WTC11 (cell line): Measurements from ENCODE around the gene SLC2A11. TPM values are rescaled to one million over a fixed set of nuclear protein-coding genes. Genes with fewer than 3 reads are reported as not detected.

ENCODE experiments used
- ATAC-seq: fragments of 200-7000 bp; cut with Tn5 transposase; 2 replicates; pipeline ENCODE4 v1.10.0; 2021; ENCODE audit warnings: mild to moderate bottlenecking, moderate library complexity
- CTCF ChIA-PET: fragments of 300-600 bp; sonication (Branson Sonifier 250); formaldehyde crosslinking; loops from one replicate; lab custom pipeline; 2021; ENCODE audit warnings: antibody characterized with exemption; lab: Charles Lee
- POLR2A ChIA-PET: fragments of 350-600 bp; sonication (Branson Sonifier 250); formaldehyde crosslinking; loops from one replicate; lab custom pipeline; 2021; ENCODE audit warnings: antibody characterized with exemption; lab: Charles Lee
- DNase-seq: peaks from one replicate; pipeline ENCODE4 v3.0.0; 2021; ENCODE audit warnings: low spot score
- H3K27ac Mint-ChIP-seq: 2 replicates; pipeline ENCODE4 v1.8.0; 2021; ENCODE audit warnings: mixed read lengths
- H3K27me3 Mint-ChIP-seq: 2 replicates; pipeline ENCODE4 v1.8.0; 2021; ENCODE audit warnings: low read depth, mild to moderate bottlenecking, moderate library complexity, mixed read lengths
- H3K36me3 Mint-ChIP-seq: 2 replicates; pipeline ENCODE4 v1.8.0; 2021; ENCODE audit warnings: mixed read lengths
- H3K4me1 Mint-ChIP-seq: 2 replicates; pipeline ENCODE4 v1.8.0; 2022; ENCODE audit warnings: mixed read lengths
- H3K4me3 Mint-ChIP-seq: 2 replicates; pipeline ENCODE4 v1.8.0; 2021; ENCODE audit warnings: mild to moderate bottlenecking, moderate library complexity, mixed read lengths
- H3K9me3 Mint-ChIP-seq: 2 replicates; pipeline ENCODE4 v1.8.0; 2021; ENCODE audit warnings: mixed read lengths
- ELF4 ChIP-seq: sonication (generic); formaldehyde crosslinking; IDR thresholded peaks from 2 replicates; pipeline ENCODE4 v1.8.1; 2022; ENCODE audit warnings: low read depth, mild to moderate bottlenecking, moderate library complexity, missing genetic modification reagents
- FOXK1 ChIP-seq: sonication (generic); formaldehyde crosslinking; IDR thresholded peaks from 2 replicates; pipeline ENCODE4 v1.8.0; 2022; ENCODE audit warnings: mild to moderate bottlenecking, moderate library complexity, missing genetic modification reagents
- GRHL2 ChIP-seq: fragments of 250-450 bp; sonication (Bioruptor Pico); IDR thresholded peaks from 2 replicates; pipeline ENCODE4 v1.8.0; 2022; ENCODE audit warnings: mild to moderate bottlenecking, moderate library complexity; ENCODE audit not compliant: insufficient replicate concordance, severe bottlenecking
- MYBL2 ChIP-seq: sonication (generic); formaldehyde crosslinking; IDR thresholded peaks from 2 replicates; pipeline ENCODE4 v1.8.1; 2023; ENCODE audit warnings: mild to moderate bottlenecking, moderate library complexity, missing genetic modification reagents
- NFE2L1 ChIP-seq: sonication (generic); formaldehyde crosslinking; IDR thresholded peaks from 2 replicates; pipeline ENCODE4 v1.8.1; 2023; ENCODE audit warnings: missing genetic modification reagents
- NFYB ChIP-seq: sonication (generic); formaldehyde crosslinking; conservative IDR thresholded peaks from 2 replicates; pipeline ENCODE4 v1.8.0; 2022; ENCODE audit warnings: low read depth, missing genetic modification reagents
- PRRX2 ChIP-seq: fragments of 250-450 bp; sonication (Bioruptor Pico); IDR thresholded peaks from 2 replicates; pipeline ENCODE4 v1.8.0; 2021; ENCODE audit warnings: mild to moderate bottlenecking
- RORB ChIP-seq: fragments of 250-450 bp; sonication (Bioruptor Pico); IDR thresholded peaks from 2 replicates; pipeline ENCODE4 v1.9.0; 2021; ENCODE audit warnings: mild to moderate bottlenecking
- SMAD4 ChIP-seq: sonication (generic); formaldehyde crosslinking; IDR thresholded peaks from 2 replicates; pipeline ENCODE4 v1.8.0; 2022; ENCODE audit warnings: mild to moderate bottlenecking, missing genetic modification reagents
- SOX15 ChIP-seq: fragments of 250-450 bp; sonication (Bioruptor Pico); IDR thresholded peaks from 2 replicates; pipeline ENCODE4 v1.9.0; 2021; ENCODE audit warnings: mild to moderate bottlenecking
- TEAD1 ChIP-seq: sonication (generic); formaldehyde crosslinking; IDR thresholded peaks from 2 replicates; pipeline ENCODE4 v1.8.0; 2022; ENCODE audit warnings: mild to moderate bottlenecking, missing genetic modification reagents
- ZBTB21 ChIP-seq: sonication (generic); formaldehyde crosslinking; IDR thresholded peaks from 2 replicates; pipeline ENCODE4 v1.8.1; 2023; ENCODE audit warnings: mild to moderate bottlenecking, missing genetic modification reagents, borderline replicate concordance
- ZNF138 ChIP-seq: sonication (generic); formaldehyde crosslinking; conservative IDR thresholded peaks from 2 replicates; pipeline ENCODE4 v1.8.1; 2022; ENCODE audit warnings: mild to moderate bottlenecking, moderate library complexity, missing genetic modification reagents
- ZNF317 ChIP-seq: sonication (generic); formaldehyde crosslinking; IDR thresholded peaks from 2 replicates; pipeline ENCODE4 v1.8.1; 2023; ENCODE audit warnings: low read depth, mild to moderate bottlenecking, moderate library complexity, missing genetic modification reagents, borderline replicate concordance
- ZNF423 ChIP-seq: fragments of 250-450 bp; sonication (Bioruptor Pico); IDR thresholded peaks from 2 replicates; pipeline ENCODE4 v2.1.2; 2022; ENCODE audit warnings: mild to moderate bottlenecking, moderate library complexity
- total RNA-seq: library from RNA; stranded (reverse); gene quantifications from 3 replicates; pipeline ENCODE4 v1.2.3, GENCODE V29; 2021
- TF ChIP-seq, protein P1 (sequence below): sonication (generic); formaldehyde crosslinking; IDR thresholded peaks from 2 replicates; pipeline ENCODE4 v1.8.1; 2023; ENCODE audit warnings: mild to moderate bottlenecking, missing genetic modification reagents, moderate library complexity
- TF ChIP-seq, protein P2 (sequence below): sonication (generic); formaldehyde crosslinking; IDR thresholded peaks from 2 replicates; pipeline ENCODE4 v1.8.0; 2022; ENCODE audit warnings: mild to moderate bottlenecking, missing genetic modification reagents
- TF ChIP-seq, protein P3 (sequence below): sonication (generic); formaldehyde crosslinking; IDR thresholded peaks from 2 replicates; pipeline ENCODE4 v1.8.1; 2022; ENCODE audit warnings: low read depth, missing genetic modification reagents, borderline replicate concordance
- TF ChIP-seq, protein P4 (sequence below): fragments of 250-450 bp; sonication (Bioruptor Pico); IDR thresholded peaks from 2 replicates; pipeline ENCODE4 v2.1.2; 2022; ENCODE audit warnings: mild to moderate bottlenecking, moderate library complexity
- TF ChIP-seq, protein P5 (sequence below): sonication (generic); formaldehyde crosslinking; IDR thresholded peaks from 2 replicates; pipeline ENCODE4 v1.8.0; 2023; ENCODE audit warnings: mild to moderate bottlenecking, missing genetic modification reagents
- TF ChIP-seq, protein P6 (sequence below): fragments of 250-450 bp; sonication (Bioruptor Pico); IDR thresholded peaks from 2 replicates; pipeline ENCODE4 v1.9.0; 2021; ENCODE audit warnings: mild to moderate bottlenecking
- TF ChIP-seq, protein P7 (sequence below): sonication (generic); formaldehyde crosslinking; IDR thresholded peaks from 2 replicates; pipeline ENCODE4 v1.8.0; 2023; ENCODE audit warnings: missing genetic modification reagents, mild to moderate bottlenecking, borderline replicate concordance

Gene SLC2A11
- total RNA-seq, 1 experiment from 2014 or later, result 19.9 TPM

DNA sequence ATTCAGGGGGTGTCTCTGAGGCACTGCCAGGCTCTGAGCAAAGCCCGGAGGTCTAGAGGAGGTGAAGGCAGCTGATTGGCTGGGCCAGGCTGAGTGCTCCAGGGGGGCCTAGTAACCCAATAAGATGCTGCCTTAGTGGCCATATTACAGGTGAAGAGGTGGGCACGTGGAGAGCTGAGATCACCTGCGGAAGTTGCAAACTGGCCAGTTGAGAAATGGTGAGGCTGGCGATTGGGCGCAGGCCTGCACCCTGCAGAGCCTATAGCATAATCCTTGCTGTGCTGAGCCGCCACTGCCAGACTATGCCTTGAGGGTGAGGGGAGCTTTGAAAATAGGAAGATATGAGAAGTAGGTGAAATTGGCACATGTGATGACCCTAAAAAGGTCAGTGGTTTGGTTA is 40.5 kb upstream of the SLC2A11 start:
- H3K4me1 Mint-ChIP-seq, result 0 out of 2 replicates have a peak, but pooled peaks cover 4% of the 10 kb centered on the region
- H3K27me3 Mint-ChIP-seq, result no peaks in the 10 kb centered on the region
- ATAC-seq (no peak), DNase-seq (no peak)
- POLR2A ChIA-PET, result no interaction called here
- CTCF ChIA-PET, result no interaction called here
- no peak overlapping the region for H3K27ac Mint-ChIP-seq
- peaks cover 79% of the 10 kb centered on the region for H3K36me3 Mint-ChIP-seq
- TF ChIP-seq, protein P1, sequence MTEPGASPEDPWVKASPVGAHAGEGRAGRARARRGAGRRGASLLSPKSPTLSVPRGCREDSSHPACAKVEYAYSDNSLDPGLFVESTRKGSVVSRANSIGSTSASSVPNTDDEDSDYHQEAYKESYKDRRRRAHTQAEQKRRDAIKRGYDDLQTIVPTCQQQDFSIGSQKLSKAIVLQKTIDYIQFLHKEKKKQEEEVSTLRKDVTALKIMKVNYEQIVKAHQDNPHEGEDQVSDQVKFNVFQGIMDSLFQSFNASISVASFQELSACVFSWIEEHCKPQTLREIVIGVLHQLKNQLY, result no peak
- TF ChIP-seq RORB (CRISPR knock-in tag) (no peak), ZNF317 (CRISPR knock-in tag) (no peak), NFYB (CRISPR knock-in tag) (no peak), SOX15 (CRISPR knock-in tag) (no peak)
- TF ChIP-seq, protein P2, sequence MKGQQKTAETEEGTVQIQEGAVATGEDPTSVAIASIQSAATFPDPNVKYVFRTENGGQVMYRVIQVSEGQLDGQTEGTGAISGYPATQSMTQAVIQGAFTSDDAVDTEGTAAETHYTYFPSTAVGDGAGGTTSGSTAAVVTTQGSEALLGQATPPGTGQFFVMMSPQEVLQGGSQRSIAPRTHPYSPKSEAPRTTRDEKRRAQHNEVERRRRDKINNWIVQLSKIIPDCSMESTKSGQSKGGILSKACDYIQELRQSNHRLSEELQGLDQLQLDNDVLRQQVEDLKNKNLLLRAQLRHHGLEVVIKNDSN (CRISPR knock-in tag), result no peak
- TF ChIP-seq, protein P3, sequence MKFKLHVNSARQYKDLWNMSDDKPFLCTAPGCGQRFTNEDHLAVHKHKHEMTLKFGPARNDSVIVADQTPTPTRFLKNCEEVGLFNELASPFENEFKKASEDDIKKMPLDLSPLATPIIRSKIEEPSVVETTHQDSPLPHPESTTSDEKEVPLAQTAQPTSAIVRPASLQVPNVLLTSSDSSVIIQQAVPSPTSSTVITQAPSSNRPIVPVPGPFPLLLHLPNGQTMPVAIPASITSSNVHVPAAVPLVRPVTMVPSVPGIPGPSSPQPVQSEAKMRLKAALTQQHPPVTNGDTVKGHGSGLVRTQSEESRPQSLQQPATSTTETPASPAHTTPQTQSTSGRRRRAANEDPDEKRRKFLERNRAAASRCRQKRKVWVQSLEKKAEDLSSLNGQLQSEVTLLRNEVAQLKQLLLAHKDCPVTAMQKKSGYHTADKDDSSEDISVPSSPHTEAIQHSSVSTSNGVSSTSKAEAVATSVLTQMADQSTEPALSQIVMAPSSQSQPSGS (CRISPR knock-in tag), result no peak
- no peak overlapping the region for H3K4me3 Mint-ChIP-seq
- H3K9me3 Mint-ChIP-seq, result no peaks in the 10 kb centered on the region

DNA sequence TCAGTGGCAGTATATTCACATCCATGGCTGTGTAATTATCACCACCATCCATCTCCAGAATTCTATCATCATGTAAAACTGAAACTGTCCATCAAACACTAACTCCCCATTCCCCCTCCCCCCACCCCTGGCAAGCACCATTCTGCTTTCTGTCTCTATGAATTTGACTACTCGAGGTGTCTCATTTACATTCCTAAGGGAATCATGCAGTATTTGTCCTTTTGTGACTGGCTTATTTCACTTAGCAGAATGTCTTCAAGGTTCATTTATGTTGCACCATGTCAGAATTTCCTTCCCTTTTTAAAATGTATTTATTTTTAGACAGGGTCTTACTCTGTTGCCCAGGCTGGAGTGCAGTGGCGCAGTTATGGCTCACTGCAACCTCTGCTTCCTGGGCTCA is 39.1 kb upstream of the SLC2A11 start:
- Mint-ChIP-seq H3K27me3 (no peaks in the 10 kb centered on the region), H3K27ac (no peak overlapping the region), H3K4me3 (no peak overlapping the region), H3K4me1 (0 out of 2 replicates have a peak, but pooled peaks cover 4% of the 10 kb centered on the region), H3K9me3 (no peaks in the 10 kb centered on the region), H3K36me3 (peaks cover 80% of the 10 kb centered on the region)
- CTCF ChIA-PET, result interaction anchor here (0.7 kb wide), 1 partner anchor 31 kb away, joined by 3 read pairs; no protein-coding TSS in a partner anchor
- no peak for DNase-seq
- POLR2A ChIA-PET, result no interaction called here
- ATAC-seq, result no peak
- no peak for TF ChIP-seq ZBTB21 (CRISPR knock-in tag)
- no peak for TF ChIP-seq TEAD1
- TF ChIP-seq, protein P4, sequence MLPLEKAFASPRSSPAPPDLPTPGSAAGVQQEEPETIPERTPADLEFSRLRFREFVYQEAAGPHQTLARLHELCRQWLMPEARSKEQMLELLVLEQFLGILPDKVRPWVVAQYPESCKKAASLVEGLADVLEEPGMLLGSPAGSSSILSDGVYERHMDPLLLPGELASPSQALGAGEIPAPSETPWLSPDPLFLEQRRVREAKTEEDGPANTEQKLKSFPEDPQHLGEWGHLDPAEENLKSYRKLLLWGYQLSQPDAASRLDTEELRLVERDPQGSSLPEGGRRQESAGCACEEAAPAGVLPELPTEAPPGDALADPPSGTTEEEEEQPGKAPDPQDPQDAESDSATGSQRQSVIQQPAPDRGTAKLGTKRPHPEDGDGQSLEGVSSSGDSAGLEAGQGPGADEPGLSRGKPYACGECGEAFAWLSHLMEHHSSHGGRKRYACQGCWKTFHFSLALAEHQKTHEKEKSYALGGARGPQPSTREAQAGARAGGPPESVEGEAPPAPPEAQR (CRISPR knock-in tag), result no peak
- TF ChIP-seq FOXK1 (CRISPR knock-in tag), result no peak
- TF ChIP-seq, protein P5, sequence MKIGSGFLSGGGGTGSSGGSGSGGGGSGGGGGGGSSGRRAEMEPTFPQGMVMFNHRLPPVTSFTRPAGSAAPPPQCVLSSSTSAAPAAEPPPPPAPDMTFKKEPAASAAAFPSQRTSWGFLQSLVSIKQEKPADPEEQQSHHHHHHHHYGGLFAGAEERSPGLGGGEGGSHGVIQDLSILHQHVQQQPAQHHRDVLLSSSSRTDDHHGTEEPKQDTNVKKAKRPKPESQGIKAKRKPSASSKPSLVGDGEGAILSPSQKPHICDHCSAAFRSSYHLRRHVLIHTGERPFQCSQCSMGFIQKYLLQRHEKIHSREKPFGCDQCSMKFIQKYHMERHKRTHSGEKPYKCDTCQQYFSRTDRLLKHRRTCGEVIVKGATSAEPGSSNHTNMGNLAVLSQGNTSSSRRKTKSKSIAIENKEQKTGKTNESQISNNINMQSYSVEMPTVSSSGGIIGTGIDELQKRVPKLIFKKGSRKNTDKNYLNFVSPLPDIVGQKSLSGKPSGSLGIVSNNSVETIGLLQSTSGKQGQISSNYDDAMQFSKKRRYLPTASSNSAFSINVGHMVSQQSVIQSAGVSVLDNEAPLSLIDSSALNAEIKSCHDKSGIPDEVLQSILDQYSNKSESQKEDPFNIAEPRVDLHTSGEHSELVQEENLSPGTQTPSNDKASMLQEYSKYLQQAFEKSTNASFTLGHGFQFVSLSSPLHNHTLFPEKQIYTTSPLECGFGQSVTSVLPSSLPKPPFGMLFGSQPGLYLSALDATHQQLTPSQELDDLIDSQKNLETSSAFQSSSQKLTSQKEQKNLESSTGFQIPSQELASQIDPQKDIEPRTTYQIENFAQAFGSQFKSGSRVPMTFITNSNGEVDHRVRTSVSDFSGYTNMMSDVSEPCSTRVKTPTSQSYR (CRISPR knock-in tag), result no peak
- TF ChIP-seq, protein P6, sequence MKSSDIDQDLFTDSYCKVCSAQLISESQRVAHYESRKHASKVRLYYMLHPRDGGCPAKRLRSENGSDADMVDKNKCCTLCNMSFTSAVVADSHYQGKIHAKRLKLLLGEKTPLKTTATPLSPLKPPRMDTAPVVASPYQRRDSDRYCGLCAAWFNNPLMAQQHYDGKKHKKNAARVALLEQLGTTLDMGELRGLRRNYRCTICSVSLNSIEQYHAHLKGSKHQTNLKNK (CRISPR knock-in tag), result no peak
- no peak for TF ChIP-seq MYBL2 (CRISPR knock-in tag)
- TF ChIP-seq, protein P7, sequence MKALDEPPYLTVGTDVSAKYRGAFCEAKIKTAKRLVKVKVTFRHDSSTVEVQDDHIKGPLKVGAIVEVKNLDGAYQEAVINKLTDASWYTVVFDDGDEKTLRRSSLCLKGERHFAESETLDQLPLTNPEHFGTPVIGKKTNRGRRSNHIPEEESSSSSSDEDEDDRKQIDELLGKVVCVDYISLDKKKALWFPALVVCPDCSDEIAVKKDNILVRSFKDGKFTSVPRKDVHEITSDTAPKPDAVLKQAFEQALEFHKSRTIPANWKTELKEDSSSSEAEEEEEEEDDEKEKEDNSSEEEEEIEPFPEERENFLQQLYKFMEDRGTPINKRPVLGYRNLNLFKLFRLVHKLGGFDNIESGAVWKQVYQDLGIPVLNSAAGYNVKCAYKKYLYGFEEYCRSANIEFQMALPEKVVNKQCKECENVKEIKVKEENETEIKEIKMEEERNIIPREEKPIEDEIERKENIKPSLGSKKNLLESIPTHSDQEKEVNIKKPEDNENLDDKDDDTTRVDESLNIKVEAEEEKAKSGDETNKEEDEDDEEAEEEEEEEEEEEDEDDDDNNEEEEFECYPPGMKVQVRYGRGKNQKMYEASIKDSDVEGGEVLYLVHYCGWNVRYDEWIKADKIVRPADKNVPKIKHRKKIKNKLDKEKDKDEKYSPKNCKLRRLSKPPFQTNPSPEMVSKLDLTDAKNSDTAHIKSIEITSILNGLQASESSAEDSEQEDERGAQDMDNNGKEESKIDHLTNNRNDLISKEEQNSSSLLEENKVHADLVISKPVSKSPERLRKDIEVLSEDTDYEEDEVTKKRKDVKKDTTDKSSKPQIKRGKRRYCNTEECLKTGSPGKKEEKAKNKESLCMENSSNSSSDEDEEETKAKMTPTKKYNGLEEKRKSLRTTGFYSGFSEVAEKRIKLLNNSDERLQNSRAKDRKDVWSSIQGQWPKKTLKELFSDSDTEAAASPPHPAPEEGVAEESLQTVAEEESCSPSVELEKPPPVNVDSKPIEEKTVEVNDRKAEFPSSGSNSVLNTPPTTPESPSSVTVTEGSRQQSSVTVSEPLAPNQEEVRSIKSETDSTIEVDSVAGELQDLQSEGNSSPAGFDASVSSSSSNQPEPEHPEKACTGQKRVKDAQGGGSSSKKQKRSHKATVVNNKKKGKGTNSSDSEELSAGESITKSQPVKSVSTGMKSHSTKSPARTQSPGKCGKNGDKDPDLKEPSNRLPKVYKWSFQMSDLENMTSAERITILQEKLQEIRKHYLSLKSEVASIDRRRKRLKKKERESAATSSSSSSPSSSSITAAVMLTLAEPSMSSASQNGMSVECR (CRISPR knock-in tag), result no peak
- no peak for TF ChIP-seq ZNF138 (CRISPR knock-in tag)
- no peak for TF ChIP-seq GRHL2 (CRISPR knock-in tag)
- TF ChIP-seq, protein P2 (CRISPR knock-in tag), result no peak
- TF ChIP-seq PRRX2 (CRISPR knock-in tag), result no peak
- no peak for TF ChIP-seq ELF4
- no peak for TF ChIP-seq NFE2L1 (CRISPR knock-in tag)
- TF ChIP-seq ZNF423, result no peak
- no peak for TF ChIP-seq SMAD4
